Measurements from ENCODE around the gene MAS1L.
A peak's percentile ranks its signal among the peaks of the same experiment; 100 is the strongest.

MAS1L gene, protein sequence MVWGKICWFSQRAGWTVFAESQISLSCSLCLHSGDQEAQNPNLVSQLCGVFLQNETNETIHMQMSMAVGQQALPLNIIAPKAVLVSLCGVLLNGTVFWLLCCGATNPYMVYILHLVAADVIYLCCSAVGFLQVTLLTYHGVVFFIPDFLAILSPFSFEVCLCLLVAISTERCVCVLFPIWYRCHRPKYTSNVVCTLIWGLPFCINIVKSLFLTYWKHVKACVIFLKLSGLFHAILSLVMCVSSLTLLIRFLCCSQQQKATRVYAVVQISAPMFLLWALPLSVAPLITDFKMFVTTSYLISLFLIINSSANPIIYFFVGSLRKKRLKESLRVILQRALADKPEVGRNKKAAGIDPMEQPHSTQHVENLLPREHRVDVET

DNA sequence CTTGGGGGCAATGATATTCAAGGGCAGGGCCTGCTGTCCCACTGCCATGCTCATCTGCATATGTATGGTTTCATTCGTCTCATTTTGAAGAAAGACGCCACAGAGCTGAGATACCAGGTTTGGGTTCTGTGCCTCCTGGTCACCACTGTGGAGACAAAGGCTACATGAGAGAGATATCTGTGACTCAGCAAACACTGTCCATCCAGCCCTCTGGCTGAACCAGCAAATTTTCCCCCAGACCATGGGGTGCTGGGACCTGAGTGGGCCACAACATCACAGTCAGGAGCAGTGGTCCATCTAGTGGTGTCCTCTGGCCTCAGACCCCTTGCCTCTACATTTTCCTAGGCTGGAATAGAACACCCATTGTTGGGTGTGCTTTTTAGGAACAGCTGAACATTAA, at the start of gene MAS1L:
Gene MAS1L, minus strand, starts transcription at position 297 of the 400 bp plus-strand sequence. Its CDS starts 54 bp downstream, at position 243.
- ChIA-PET POLR2A (no interaction called here), CTCF (interaction anchor here (1.0 kb wide), 1 partner anchor 34 kb away, joined by 3 read pairs; no protein-coding TSS in a partner anchor)
- no peak for DNase-seq (ENCODE audit: extremely low spot score)
- no peak for TF ChIP-seq CTCF (IDR thresholded peaks at IDR 0.05; ENCODE audit: control extremely low read depth, extremely low read depth, low read depth, missing control alignments)

DNA sequence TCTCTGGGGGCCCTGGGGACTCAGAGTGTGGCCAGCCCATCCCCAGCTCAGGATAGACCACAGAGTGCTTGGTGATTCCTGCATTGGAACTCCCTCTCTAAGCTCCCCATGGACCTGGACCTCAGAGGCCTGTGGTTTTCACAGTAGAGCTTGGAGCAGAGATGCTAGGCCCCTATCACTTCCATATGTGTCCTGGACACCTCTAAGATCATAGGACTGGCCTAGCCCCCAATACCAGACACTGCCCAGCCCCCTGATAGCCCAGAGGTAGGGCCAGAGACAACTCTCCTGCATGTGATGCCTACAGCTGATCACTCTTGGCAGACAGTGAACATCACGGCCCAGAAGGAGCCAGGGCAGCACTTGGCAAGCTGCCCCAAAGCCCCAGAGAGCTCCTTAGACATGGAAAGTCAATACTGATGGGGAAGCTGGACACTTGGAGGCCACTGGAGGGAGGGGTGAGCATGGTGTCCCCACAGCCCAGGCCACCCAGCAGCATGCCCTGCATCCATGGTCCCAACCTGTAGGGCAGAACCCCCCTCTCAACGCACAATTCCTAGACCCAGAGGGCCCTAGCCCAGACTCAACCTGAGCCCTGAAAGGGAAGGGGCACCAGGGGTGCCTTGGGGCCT, 44.7 kb upstream of the MAS1L start:
- no peak for TF ChIP-seq CTCF (IDR thresholded peaks at IDR 0.05; ENCODE audit: control extremely low read depth, extremely low read depth, low read depth, missing control alignments)
- ChIA-PET POLR2A (no interaction called here), CTCF (interaction anchor here (0.7 to 1.5 kb wide), 3 partner anchors 9 to 157 kb away, joined by 3 to 4 read pairs (median 4); partner anchors contain the start of gene OR12D3)
- DNase-seq (ENCODE audit: extremely low spot score), result no peak

GRCh38 chr6:29531668-29532067, 43.9 kb upstream of the MAS1L start:
- DNase-seq (ENCODE audit: extremely low spot score), result peak; percentile 56

GRCh38 chr6:29530671-29531310, 43.0 kb upstream of the MAS1L start:
- DNase-seq (ENCODE audit: extremely low spot score), result no peak
- ChIA-PET CTCF (interaction anchor here (1.1 kb wide), 1 partner anchor 9 kb away, joined by 3 read pairs; no protein-coding TSS in a partner anchor), POLR2A (no interaction called here)
- TF ChIP-seq CTCF (IDR thresholded peaks at IDR 0.05; ENCODE audit: control extremely low read depth, extremely low read depth, low read depth, missing control alignments), result no peak

More at GRCh38 chr6:29531668-29532067, 43.9 kb upstream of the MAS1L start:
- CTCF ChIA-PET, result interaction anchor here (0.9 to 1.5 kb wide), 3 partner anchors 9 to 157 kb away, joined by 3 to 4 read pairs (median 3); partner anchors contain the start of gene OR12D3
- POLR2A ChIA-PET, result no interaction called here
- TF ChIP-seq CTCF (IDR thresholded peaks at IDR 0.05; ENCODE audit: control extremely low read depth, extremely low read depth, low read depth, missing control alignments), result no peak

DNA sequence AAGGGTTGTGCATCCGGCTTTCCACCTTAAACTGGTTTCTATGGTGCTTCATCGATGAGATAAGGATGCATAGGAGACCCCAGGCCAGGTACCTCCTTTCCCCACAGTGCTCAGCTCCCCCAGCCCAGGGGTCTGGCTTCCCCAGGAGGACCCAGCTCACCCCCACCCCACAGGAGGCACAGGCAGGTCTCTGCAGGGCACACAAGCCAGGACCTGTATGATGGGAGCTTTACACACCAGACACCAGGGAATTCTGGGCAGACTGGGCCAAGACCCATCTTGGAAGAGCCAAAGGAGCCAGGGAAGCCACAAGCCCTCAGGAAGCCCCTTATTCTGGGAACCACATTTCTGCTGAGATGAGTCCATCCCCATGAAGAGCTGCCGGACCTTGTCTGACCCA, 42.2 kb upstream of the MAS1L start:
- DNase-seq (ENCODE audit: extremely low spot score), result no peak
- CTCF ChIA-PET, result no interaction called here
- POLR2A ChIA-PET, result no interaction called here
- no peak for TF ChIP-seq CTCF (IDR thresholded peaks at IDR 0.05; ENCODE audit: control extremely low read depth, extremely low read depth, low read depth, missing control alignments)

- no peak for DNase-seq (ENCODE audit: extremely low spot score)
- no peak for TF ChIP-seq CTCF (IDR thresholded peaks at IDR 0.05; ENCODE audit: control extremely low read depth, extremely low read depth, low read depth, missing control alignments)
- CTCF ChIA-PET, result no interaction called here
- POLR2A ChIA-PET, result no interaction called here
Observed at GRCh38 chr6:29528988-29529560, 41.3 kb upstream of the MAS1L start.
